Transverse colon (tissue), 4 donors: ENCODE measurements around the gene CTDNEP1. TPM values are rescaled to one million over a fixed set of nuclear protein-coding genes. Genes with fewer than 3 reads are reported as not detected.

Experiments used
- DNase-seq: peaks from one replicate; pipeline ENCODE4 v3.0.0-alpha.2; 2019
- H3K27ac ChIP-seq, 4 donors: fragments of 200-600 bp; sonication (generic); 2 replicates each; pipeline ENCODE4 v1.5.1; 2016 to 2018; ENCODE audit warnings: inconsistent platforms in 4 of 4
- H3K27me3 ChIP-seq: fragments of 200-600 bp; sonication (generic); 2 replicates; pipeline ENCODE4 v1.5.1; 2017; ENCODE audit warnings: inconsistent platforms
- H3K36me3 ChIP-seq, 4 donors: fragments of 200-600 bp; sonication (generic); 2 replicates each; pipeline ENCODE4 v1.5.1; 2017 to 2019; ENCODE audit warnings: inconsistent platforms in 4 of 4
- H3K4me1 ChIP-seq, 4 donors: fragments of 200-600 bp; sonication (generic); 2 replicates each; pipeline ENCODE4 v1.5.1; 2017 to 2020; ENCODE audit warnings: inconsistent platforms in 4 of 4
- H3K4me3 ChIP-seq, 4 donors: fragments of 200-600 bp; sonication (generic); 1 replicate in 1 of 4; 2 replicates in 3 of 4; pipeline versions ENCODE4 v1.5.1 to v1.6.1; 2017 to 2019; ENCODE audit warnings: inconsistent platforms in 4 of 4
- H3K9me3 ChIP-seq, 2 donors: fragments of 200-600 bp; sonication (generic); 2 replicates each; pipeline ENCODE4 v1.5.1; 2017 to 2019; ENCODE audit warnings: inconsistent platforms in 2 of 2
- EP300 ChIP-seq: sonication (generic); formaldehyde crosslinking; IDR thresholded peaks from one replicate; pipeline ENCODE4 v1.6.1; 2017; ENCODE audit warnings: antibody characterized with exemption, low read depth
- POLR2A ChIP-seq: fragments of 450-650 bp; IDR thresholded peaks from one replicate; pipeline ENCODE4 v1.6.1; 2016; ENCODE audit warnings: antibody characterized with exemption, mild to moderate bottlenecking, moderate library complexity
- POLR2AphosphoS5 ChIP-seq, 3 donors: sonication (generic); formaldehyde crosslinking; IDR thresholded peaks; one replicate each; pipeline ENCODE4 v1.6.1; 2016; ENCODE audit warnings: antibody characterized with exemption in 3 of 3
- WGBS, 2 donors: methylation state at CpG; one replicate each; pipeline ENCODE4 v1.1.5; 2018; ENCODE audit warnings: low coverage in 1 of 2; 5-methylcytosine and 5-hydroxymethylcytosine counted together
- in situ Hi-C, 4 donors: fragments of 200-750 bp; cut with MboI; loops; one replicate each; pipeline versions ENCODE4 v1.15.0 to v1.15.1; 2017; ENCODE audit warnings: low sequenced_read_pairs in 3 of 4, low pct_ligation_motif_present in 1 of 4, low pct_unique_long_range_greater_than_20kb in 1 of 4
- intact Hi-C: fragments of 100-400 bp; cut with DNase I; formaldehyde crosslinking; loops from one replicate; pipeline ENCODE4 v1.15.1; 2023; ENCODE audit warnings: low total_unique reads
- total RNA-seq, 4 donors: library from RNA; depleted of rRNA; stranded (reverse); fragments of >200 nt; gene quantifications; one replicate each; pipeline ENCODE4 v1.1.0, GENCODE V29; 2016
- TF ChIP-seq, protein P1 (sequence below), 5 experiments: fragments of 200-600 bp in 3 of 5; fragments of 450-650 bp in 2 of 5; sonication (generic) in 3 of 5; IDR thresholded peaks; 1 replicate in 2 of 5; 2 replicates in 3 of 5; pipeline ENCODE4 v1.5.1; 2016 to 2017; ENCODE audit warnings: antibody characterized with exemption in 5 of 5, inconsistent platforms in 3 of 5, mild to moderate bottlenecking in 2 of 5, moderate library complexity in 1 of 5

CTDNEP1 gene
- total RNA-seq, 4 donors from 2014 or later, result 52.3 to 113 (median 60.4) TPM

DNA sequence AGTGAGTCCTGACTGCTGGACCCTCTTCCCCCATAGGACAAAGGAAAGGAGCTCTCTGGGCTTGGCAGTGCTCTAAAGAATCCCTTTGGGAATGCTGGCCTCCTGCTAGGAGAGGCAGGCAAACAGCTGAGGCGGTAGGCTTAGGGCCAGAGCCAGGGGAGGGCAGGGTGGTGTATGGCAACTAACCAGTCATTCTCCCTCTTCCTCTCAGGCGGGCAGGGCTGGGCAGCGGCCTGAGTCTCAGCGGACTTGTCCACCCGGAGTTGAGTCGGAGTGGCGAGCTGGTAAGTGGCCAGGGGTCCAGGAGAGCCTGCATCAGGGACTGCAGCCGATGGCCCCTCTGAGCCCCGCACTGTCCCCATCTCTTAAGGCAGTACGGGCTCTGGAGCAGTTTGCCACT lies 27.4 kb downstream of the CTDNEP1 start:
- no peak for DNase-seq
- peaks cover 12 to 21% (median 20%) of the 10 kb centered on the region in 4 donors for H3K4me1 ChIP-seq
- no peaks in the 10 kb centered on the region for H3K9me3 ChIP-seq
- in situ Hi-C loops (no loop called here), intact Hi-C loops (no loop called here)
- WGBS, 2 donors, result 90% methylated on average over 10 of the region's 10 CpGs; no CpG with 5 or more reads in 1 of the 2 donors
- peaks cover 0 to 33% (median 7%) of the 10 kb centered on the region in 4 donors for H3K36me3 ChIP-seq
- no peak overlapping the region for H3K27ac ChIP-seq
- H3K4me3 ChIP-seq, result no peak overlapping the region
- H3K27me3 ChIP-seq, result no peaks in the 10 kb centered on the region
- TF ChIP-seq POLR2A (no peak), POLR2AphosphoS5 (IDR thresholded peaks at IDR 0.05) (peak in 1 of 3 donors; percentile 6)
- TF ChIP-seq, protein P1, sequence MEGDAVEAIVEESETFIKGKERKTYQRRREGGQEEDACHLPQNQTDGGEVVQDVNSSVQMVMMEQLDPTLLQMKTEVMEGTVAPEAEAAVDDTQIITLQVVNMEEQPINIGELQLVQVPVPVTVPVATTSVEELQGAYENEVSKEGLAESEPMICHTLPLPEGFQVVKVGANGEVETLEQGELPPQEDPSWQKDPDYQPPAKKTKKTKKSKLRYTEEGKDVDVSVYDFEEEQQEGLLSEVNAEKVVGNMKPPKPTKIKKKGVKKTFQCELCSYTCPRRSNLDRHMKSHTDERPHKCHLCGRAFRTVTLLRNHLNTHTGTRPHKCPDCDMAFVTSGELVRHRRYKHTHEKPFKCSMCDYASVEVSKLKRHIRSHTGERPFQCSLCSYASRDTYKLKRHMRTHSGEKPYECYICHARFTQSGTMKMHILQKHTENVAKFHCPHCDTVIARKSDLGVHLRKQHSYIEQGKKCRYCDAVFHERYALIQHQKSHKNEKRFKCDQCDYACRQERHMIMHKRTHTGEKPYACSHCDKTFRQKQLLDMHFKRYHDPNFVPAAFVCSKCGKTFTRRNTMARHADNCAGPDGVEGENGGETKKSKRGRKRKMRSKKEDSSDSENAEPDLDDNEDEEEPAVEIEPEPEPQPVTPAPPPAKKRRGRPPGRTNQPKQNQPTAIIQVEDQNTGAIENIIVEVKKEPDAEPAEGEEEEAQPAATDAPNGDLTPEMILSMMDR (IDR thresholded peaks at IDR 0.05), result no peak

GRCh38 chr17:7223375-7223774 lies 28.2 kb downstream of the CTDNEP1 start:
- intact Hi-C loops (no loop called here), in situ Hi-C loops (no loop called here)
- Histone ChIP-seq H3K27me3 (no peaks in the 10 kb centered on the region), H3K27ac (no peak overlapping the region), H3K36me3 (peaks cover 0 to 25% (median 4%) of the 10 kb centered on the region in 4 donors), H3K4me3 (no peak overlapping the region), H3K4me1 (peaks cover 15 to 29% (median 26%) of the 10 kb centered on the region in 4 donors), H3K9me3 (no peaks in the 10 kb centered on the region)
- DNase-seq, result no peak
- no peak for TF ChIP-seq POLR2A
- no peak for TF ChIP-seq EP300
- TF ChIP-seq, protein P1 (IDR thresholded peaks at IDR 0.05), result no peak
- no peak for TF ChIP-seq POLR2AphosphoS5 (IDR thresholded peaks at IDR 0.05)
- 96% methylated on average over 4 of the region's 4 CpGs; no CpG with 5 or more reads in 1 of the 2 donors for WGBS, 2 donors

DNA sequence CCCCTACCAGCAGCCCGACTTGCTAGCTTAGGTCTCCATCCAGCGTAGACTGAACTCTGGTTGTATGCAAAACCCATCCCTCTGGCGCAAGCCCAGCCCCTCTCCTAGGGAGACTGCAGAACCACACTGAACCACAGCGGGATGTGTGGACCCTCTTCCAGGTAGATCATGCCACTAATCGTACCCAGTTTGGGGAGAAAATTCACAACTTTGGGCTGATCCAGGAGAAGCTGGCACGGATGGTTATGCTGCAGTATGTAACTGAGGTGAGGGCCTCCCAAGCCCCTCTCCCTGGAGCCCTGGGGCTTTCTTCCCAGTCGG lies 28.6 kb downstream of the CTDNEP1 start:
- Histone ChIP-seq H3K4me1 (peaks cover 19 to 33% (median 31%) of the 10 kb centered on the region in 4 donors), H3K4me3 (no peak overlapping the region), H3K27ac (no peak overlapping the region), H3K9me3 (no peaks in the 10 kb centered on the region), H3K36me3 (peaks cover 0 to 22% (median 4%) of the 10 kb centered on the region in 4 donors), H3K27me3 (no peaks in the 10 kb centered on the region)
- no peak for DNase-seq
- in situ Hi-C loops, result no loop called here
- no peak for TF ChIP-seq POLR2A
- TF ChIP-seq POLR2AphosphoS5 (IDR thresholded peaks at IDR 0.05), result no peak
- TF ChIP-seq EP300, result no peak
- TF ChIP-seq, protein P1 (IDR thresholded peaks at IDR 0.05), result no peak
- 68% methylated on average over 7 of the region's 7 CpGs; no CpG with 5 or more reads in 1 of the 2 donors for WGBS, 2 donors
- intact Hi-C loops, result no loop called here

DNA sequence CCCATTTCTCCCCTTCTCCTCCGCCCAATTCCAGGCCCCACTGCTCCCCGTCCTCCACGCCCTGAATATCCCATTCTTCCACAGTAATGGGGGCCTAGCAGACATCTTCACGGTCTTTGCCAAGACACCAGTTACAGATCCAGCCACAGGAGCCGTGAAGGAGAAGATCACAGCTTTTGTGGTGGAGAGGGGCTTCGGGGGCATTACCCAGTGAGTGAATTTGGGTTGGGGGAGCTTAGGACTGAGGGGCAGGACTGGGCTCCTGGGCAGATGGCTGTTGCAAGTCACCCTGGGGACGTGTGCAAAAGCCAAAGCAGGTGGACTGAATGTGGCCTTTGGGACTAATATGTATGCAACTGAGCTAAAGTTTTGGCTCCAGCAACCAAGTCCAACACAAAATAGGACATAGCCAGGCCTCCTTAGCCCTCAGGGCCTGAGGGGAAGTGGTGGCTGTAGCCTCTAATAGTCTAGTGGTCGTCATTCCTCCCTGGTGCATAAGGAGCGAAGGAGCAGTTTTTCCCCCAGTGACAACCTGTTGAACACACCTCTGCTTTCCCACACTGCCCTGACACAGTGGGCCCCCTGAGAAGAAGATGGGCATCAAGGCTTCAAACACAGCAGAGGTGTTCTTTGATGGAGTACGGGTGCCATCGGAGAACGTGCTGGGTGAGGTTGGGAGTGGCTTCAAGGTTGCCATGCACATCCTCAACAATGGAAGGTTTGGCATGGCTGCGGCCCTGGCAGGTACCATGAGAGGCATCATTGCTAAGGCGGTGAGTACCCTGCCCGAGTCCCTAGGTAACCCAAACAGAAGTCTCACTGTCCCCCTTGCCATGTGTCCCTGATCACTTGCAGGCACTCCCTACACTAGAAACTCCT lies 29.2 kb downstream of the CTDNEP1 start:
- H3K27ac ChIP-seq, result peak overlapping the region in 2 of 4 donors; percentile 100
- no peaks in the 10 kb centered on the region for H3K9me3 ChIP-seq
- TF ChIP-seq POLR2A (no peak), POLR2AphosphoS5 (IDR thresholded peaks at IDR 0.05) (no peak), EP300 (no peak)
- TF ChIP-seq, protein P1 (IDR thresholded peaks at IDR 0.05), result no peak
- no peak for DNase-seq
- in situ Hi-C loops, result no loop called here
- H3K27me3 ChIP-seq, result no peaks in the 10 kb centered on the region
- peaks cover 24 to 38% (median 35%) of the 10 kb centered on the region in 4 donors for H3K4me1 ChIP-seq
- intact Hi-C loops, result no loop called here
- WGBS, 2 donors, result 79 to 90% methylated on average over 2 to 15 of the region's 15 CpGs
- H3K36me3 ChIP-seq, result peaks cover 0 to 20% (median 4%) of the 10 kb centered on the region in 4 donors
- H3K4me3 ChIP-seq, result no peak overlapping the region
